NCI-H345 treated with DMSO at 0.1 percent for 48 hours (cell line): ENCODE measurements around the gene EIF2D.
"Not testable (repeated sequence)": the region's sequence is repeated elsewhere in the genome, so short reads cannot be mapped to it uniquely, and the experiment has no call there.

Experiments used
- DNase-seq: peaks from one replicate; lab custom pipeline; 2025; ENCODE audit not compliant: unreplicated experiment; lab: John Stamatoyannopoulos, UW

EIF2D gene, protein sequence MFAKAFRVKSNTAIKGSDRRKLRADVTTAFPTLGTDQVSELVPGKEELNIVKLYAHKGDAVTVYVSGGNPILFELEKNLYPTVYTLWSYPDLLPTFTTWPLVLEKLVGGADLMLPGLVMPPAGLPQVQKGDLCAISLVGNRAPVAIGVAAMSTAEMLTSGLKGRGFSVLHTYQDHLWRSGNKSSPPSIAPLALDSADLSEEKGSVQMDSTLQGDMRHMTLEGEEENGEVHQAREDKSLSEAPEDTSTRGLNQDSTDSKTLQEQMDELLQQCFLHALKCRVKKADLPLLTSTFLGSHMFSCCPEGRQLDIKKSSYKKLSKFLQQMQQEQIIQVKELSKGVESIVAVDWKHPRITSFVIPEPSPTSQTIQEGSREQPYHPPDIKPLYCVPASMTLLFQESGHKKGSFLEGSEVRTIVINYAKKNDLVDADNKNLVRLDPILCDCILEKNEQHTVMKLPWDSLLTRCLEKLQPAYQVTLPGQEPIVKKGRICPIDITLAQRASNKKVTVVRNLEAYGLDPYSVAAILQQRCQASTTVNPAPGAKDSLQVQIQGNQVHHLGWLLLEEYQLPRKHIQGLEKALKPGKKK

GRCh38 chr1:206612129-206612876 lies at the start of gene EIF2D:
EIF2D (minus strand) TSS chr1:206612465; CDS start chr1:206612342, 123 bp downstream.
- DNase-seq, result peak; percentile 89

DNA sequence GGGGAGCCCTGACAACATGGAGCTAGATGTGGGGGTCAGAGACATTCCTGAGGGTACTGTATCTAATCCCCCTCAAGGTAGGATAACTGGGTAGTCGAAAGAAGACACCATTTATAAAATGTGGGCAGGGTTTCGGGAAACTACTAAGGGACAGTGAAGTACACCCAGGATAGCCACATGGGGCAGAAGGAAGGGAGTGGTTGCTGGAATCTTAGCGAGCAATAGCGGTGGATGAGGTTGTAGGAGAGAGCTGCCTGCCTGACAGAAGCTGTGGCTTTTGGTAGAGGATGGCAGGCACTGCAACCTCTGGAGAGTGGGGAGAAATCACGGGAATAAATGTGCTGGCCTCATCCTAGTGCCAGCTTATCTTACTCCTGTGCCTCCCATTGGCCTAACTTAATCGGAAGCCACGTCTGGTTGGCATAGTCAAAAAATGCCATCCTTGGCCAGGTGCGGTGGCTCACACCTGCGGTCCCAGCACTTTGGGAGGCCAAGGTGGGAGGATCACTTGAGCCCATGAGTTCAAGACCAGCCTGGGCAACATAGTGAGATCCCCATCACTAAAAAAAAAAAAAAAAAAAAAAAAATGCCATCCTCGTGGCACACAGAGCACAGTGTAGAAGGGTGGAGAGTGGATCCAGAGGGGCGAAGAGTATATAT lies 49.0 kb upstream of the EIF2D start:
- DNase-seq, result no peak

DNA sequence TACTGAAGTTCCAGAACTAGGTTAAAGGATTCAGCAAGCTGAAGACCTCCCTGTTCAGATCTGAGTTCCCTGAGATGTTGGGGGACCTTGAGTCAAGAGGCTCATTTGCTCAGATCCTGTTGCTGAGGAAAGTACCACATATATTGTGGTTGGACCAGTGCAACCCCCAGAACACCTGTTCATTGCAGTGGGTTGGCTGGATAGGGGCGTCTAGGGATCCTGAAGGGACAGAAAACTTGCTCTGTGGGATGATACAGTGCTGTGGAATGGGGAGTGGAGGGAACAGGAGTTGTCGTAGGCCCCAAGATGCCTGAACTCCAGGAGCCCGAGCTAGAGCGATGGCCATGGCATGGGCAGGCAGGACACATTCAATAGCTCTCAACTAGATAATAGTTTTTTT lies 47.9 kb upstream of the EIF2D start:
- DNase-seq, result no peak

GRCh38 chr1:206658981-206659273 lies 46.7 kb upstream of the EIF2D start:
- no peak for DNase-seq

- no peak for DNase-seq
Measured at GRCh38 chr1:206658264-206658980, 46.2 kb upstream of the EIF2D start.

- no peak for DNase-seq
Measured at GRCh38 chr1:206657751-206658150, 45.5 kb upstream of the EIF2D start.

DNA sequence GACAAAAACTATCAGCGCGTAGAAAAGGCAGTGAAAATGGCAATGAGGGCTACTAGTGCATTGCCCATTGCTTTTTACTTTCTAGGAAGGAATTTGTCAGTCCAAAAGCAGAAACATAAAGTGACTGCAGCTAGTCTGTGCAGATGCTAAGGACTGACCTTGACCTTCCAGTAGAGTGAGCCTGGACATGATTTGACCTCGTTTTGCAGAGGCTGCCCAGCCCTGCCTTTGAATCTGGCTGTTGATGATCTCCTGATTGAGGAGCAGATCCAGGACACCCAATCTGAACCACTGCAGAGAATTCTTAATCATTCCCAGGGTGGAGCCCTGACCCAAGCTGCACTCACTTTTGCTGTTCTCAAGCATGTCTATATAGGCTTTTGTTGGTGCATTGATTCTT lies 44.7 kb upstream of the EIF2D start:
- DNase-seq, result no peak

DNA sequence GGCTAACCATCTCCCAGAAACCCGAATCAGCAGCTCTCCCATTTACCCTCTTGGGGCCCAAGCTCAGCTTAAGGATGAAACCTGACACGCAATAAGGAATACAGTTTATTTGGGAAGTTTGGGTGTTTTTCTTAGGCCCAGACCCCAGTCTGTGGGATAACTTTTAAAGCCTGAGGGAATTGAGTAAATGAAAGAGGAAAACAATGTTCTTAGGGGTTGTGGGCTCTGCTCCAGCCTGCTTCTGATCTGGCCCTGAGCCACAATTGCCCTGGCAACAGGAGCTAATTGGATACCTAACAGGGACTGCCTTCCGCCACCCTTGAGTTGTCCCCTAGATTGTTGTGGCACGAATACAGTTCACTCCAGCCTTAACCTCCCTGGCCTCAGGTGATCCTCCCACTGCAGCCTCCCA lies 43.2 kb upstream of the EIF2D start:
- no peak for DNase-seq

- no peak for DNase-seq
Measured at GRCh38 chr1:206654828-206655227, 42.6 kb upstream of the EIF2D start.

- DNase-seq, result no peak
Measured at GRCh38 chr1:206653715-206654459, 41.6 kb upstream of the EIF2D start.

- no peak for DNase-seq
Measured at GRCh38 chr1:206651958-206652890, 40.0 kb upstream of the EIF2D start.

DNA sequence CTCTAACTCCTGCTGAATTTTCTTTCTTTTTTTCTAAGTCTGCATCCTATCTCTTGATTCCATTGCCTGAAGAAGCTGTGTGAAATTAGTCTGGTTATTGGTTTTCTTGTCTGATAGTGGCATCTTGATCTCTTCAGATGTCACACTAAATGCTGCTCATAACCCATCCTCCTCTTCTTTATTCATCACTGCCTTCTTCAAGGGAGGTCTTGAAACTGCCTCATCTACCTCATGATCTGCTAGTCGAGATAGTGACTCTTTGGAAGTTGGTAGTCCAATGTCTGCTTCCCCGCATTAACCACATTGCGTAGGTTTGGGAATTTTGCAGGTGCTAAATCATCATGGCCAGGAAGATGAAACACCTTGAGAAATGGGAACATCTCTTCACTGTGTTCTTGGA lies 38.7 kb upstream of the EIF2D start:
- no peak for DNase-seq

DNA sequence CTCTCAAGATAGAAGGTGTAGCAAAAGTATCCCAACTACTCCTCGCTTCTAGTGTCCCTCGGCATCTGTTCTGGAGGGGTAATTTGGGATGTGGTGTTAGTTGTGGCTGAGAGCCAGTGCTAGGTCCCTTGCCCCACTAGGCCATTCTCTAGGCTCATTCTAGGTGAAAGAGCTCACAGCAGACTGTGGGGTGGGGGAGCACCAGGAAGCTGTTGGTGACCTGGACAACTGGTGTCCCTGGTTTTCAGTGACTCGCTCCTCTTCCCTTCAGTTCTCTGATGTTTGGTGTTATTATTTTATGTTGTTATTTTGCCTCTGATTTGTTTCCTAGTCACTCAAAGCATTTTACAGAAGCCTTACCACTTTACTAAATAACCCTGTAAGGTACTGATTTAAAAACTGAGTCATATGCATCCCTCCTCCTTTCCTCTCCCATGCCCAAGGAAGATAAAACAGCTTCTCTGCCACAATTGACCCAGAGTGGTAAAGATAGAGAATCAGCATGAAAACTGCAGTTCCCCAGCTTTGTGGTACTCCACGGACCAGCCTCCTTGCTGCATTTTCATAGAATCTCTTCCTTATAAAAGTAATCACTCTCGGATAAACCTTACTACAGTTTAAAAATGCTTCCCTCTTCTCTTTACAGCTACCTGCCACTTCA lies 37.1 kb upstream of the EIF2D start:
- no peak for DNase-seq

DNA sequence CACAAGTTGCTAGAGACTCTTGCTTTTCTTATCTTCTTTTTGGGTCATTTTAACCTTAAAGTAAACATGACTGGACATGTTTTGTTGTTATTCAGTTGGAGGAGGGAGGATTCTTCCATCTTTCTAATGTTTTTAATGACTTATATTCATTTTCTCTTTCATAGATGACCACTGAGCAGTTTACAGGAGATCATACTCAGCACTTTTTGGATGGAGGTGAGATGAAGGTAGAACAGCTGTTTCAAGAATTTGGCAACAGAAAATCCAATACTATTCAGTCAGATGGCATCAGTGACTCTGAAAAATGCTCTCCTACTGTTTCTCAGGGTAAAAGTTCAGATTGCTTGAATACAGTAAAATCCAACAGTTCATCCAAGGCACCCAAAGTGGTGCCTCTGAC lies 35.0 kb upstream of the EIF2D start:
- DNase-seq, result no peak

GRCh38 chr1:206646504-206646903 lies 34.2 kb upstream of the EIF2D start:
- no peak for DNase-seq

- DNase-seq, result no peak
Measured at GRCh38 chr1:206643118-206643698, 30.9 kb upstream of the EIF2D start.

GRCh38 chr1:206642074-206642473 lies 29.8 kb upstream of the EIF2D start:
- DNase-seq, result not testable (repeated sequence)

GRCh38 chr1:206637605-206638004 lies 25.3 kb upstream of the EIF2D start:
- DNase-seq, result no peak
